Subcutaneous adipose tissue (tissue), 4 donors: Measurements from ENCODE around the gene CCSER1. TPM values are rescaled to one million over a fixed set of nuclear protein-coding genes. Genes with fewer than 3 reads are reported as not detected.

Experiments
- CTCF ChIP-seq: fragments of 450-650 bp; IDR thresholded peaks from one replicate; pipeline ENCODE4 v1.5.1; 2016; ENCODE audit warnings: low read depth, mild to moderate bottlenecking, control low read depth, antibody characterized with exemption, moderate library complexity
- total RNA-seq, 4 donors: library from RNA; depleted of rRNA; stranded (reverse); fragments of >200 nt; gene quantifications; one replicate each; pipeline ENCODE4 v1.1.0, GENCODE V29; 2016

The CCSER1 gene
- total RNA-seq, 4 donors from 2014 or later: 8.0 to 18.1 (median 16.0) TPM

GRCh38 chr4:91302120-91302519, 1174.9 kb downstream of the CCSER1 start:
- no peak for TF ChIP-seq CTCF

GRCh38 chr4:91304292-91304691, 1177.1 kb downstream of the CCSER1 start:
- no peak for TF ChIP-seq CTCF

DNA sequence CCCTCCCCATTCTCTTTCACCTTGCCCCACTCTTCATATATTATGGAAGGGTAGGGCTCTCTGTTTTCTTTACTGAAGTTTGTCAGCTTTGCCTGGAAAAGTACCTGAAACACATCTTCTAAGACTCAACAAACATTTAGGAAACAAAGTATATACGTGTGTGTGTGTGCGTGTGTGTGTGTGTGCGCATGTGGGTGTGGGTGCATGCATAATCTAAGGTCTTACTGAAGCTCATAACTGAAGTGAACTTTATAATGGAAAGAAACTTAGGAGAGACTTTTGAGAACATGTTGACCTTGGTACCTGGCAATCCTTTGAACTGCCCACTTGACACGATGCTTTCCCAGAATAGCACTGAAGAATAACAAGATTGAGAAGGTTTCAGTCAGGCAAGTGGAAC, 1190.2 kb downstream of the CCSER1 start:
- no peak for TF ChIP-seq CTCF

DNA sequence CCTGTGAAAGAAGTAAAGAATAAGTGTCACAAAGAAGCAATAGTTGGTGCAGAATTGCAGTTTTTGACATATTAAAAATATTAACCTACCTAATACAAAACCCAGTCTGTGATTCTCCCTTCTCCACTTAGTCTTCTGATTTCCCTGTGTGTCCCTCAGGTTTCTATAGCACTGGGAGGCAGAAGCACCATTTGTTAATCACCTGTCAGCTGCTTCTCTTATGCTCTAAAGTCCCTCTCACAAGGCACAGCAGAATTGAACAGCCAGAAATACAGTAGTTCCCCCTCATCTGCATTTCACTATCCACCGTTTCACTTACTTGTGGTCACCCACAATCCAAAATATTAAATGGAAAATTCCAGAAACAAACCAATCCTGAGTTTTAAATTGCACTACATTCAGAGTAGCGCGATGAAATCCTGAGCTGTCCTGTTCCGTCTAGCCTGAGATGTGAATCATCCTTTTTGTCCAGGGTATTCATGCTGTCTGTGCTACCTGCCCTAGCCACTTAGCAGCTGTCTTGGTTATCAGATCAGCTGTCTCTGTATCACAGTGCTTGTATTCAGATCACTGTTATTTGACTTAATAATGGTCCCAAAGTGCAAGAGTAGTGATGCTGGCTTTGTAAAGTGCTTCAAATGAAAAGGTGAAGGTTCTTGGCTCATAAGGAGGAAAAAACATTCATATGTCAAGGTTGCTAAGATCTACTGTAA, 1192.5 kb downstream of the CCSER1 start:
- TF ChIP-seq CTCF: no peak

GRCh38 chr4:91322961-91323360, 1195.8 kb downstream of the CCSER1 start:
- no peak for TF ChIP-seq CTCF

DNA sequence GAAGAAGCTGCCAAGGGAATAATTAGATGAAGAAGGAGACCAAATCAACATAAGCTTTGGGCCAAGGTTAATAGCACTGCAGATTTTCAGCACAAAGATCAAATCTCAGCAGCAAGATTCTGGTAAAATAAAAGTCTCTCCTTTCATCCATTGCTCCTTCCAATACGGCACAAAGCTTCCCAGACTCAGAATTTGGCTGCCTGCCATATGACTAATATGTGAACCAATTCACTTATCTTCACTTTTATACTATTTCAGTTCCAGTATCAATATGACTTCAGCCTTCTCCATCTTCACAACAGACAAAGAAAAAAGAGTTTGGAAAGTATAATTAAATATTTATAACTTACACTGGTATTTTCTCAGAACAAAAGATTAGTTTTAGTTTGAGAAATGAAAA, 1198.3 kb downstream of the CCSER1 start:
- no peak for TF ChIP-seq CTCF

DNA sequence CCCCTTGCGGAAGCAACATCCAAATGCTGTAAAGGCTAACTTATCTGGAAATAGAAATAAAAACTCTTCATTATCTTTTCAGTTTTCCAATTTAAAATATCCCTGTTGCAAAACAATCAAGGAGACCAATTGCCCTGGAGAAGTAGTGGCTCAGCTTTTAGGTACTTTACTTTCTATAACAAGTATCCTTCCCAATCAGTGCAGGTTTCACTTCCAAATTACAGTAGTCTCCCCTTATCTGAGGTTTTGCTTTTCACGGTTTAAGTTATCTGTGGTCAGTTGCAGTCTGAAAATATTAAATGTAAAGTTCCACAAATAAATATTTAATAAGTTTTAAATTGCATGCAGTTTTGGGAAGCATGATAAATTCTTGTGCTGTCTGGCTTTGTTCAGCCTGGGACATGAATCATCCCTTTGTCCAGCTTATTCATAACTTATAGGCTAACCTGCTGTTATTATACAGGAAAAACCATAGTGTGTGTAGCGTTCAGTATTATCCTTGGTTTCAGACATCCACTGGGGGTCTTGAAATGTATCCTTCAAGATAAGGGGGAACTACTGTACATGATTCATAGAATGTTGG, 1203.5 kb downstream of the CCSER1 start:
- no peak for TF ChIP-seq CTCF
